K562 (cell line): ENCODE data around the gene LRP2BP. TPM values are rescaled to one million over a fixed set of nuclear protein-coding genes. Genes with fewer than 3 reads are reported as not detected.
A peak's percentile ranks its signal among the peaks of the same experiment; 100 is the strongest.

Experiments used
- CBFB ChIP-seq: sonication (generic); formaldehyde crosslinking; IDR thresholded peaks from 2 replicates; pipeline ENCODE4 v1.4.0; 2020; ENCODE audit warnings: mild to moderate bottlenecking, missing genetic modification reagents
- KLF6 ChIP-seq: fragments of 250-450 bp; sonication (Bioruptor Pico); IDR thresholded peaks from 2 replicates; pipeline ENCODE4 v1.4.0; 2020; ENCODE audit warnings: mild to moderate bottlenecking, moderate library complexity, borderline replicate concordance
- SMAD2 ChIP-seq: fragments of 150-350 bp; IDR thresholded peaks from 2 replicates; pipeline ENCODE4 v1.6.1; 2014; ENCODE audit warnings: low read depth, mild to moderate bottlenecking, low read length
- TRIM24 ChIP-seq, 2 experiments: fragments of 450-650 bp; IDR thresholded peaks; 2 replicates each; pipeline ENCODE4 v1.6.1; 2016
- ZBTB1 ChIP-seq: sonication (generic); formaldehyde crosslinking; IDR thresholded peaks from 2 replicates; pipeline ENCODE4 v1.8.1; 2023; ENCODE audit warnings: missing genetic modification reagents, low read depth, mild to moderate bottlenecking, borderline replicate concordance
- ZNF282 ChIP-seq: sonication (generic); formaldehyde crosslinking; IDR thresholded peaks from 2 replicates; pipeline ENCODE4 v1.8.1; 2023; ENCODE audit warnings: missing genetic modification reagents
- polyA plus RNA-seq, 8 experiments: library from polyadenylated mRNA; depleted of rRNA in 4 of 8; stranded (reverse) in 5 of 8; unstranded in 3 of 8; fragments of >200 nt; fragmentation: Nextera tagmentation in 2 of 8; fragmentation: Illumina TruSeq in 1 of 8; extraction: Ambion mirVana in 2 of 8; extraction: Trizol in 1 of 8; gene quantifications; 2 replicates each; pipeline versions ENCODE4 v1.2.1 to v1.2.3, GENCODE V29; 2011 to 2014; ENCODE audit warnings: inconsistent platforms in 1 of 8, missing spikeins in 1 of 8
- total RNA-seq, 7 experiments: library from RNA; depleted of rRNA in 6 of 7; stranded (reverse); fragments of >200 nt in 6 of 7; fragmentation: Illumina TruSeq in 2 of 7; extraction: Trizol in 2 of 7; gene quantifications; 2 replicates each; pipeline versions ENCODE4 v1.2.1 to v1.2.3, GENCODE V29; 2011 to 2021; ENCODE audit warnings: low replicate concordance in 1 of 7
- TF ChIP-seq, protein P1 (sequence below): sonication (generic); formaldehyde crosslinking; IDR thresholded peaks from 2 replicates; pipeline ENCODE4 v1.8.1; 2023; ENCODE audit warnings: mild to moderate bottlenecking, missing genetic modification reagents
- TF ChIP-seq, protein P2 (sequence below), 2 experiments: fragments of 450-650 bp in 1 of 2; IDR thresholded peaks; 2 replicates each; pipeline ENCODE4 v1.6.1; 2011 to 2017; ENCODE audit warnings: low read depth in 2 of 2, antibody characterized with exemption in 1 of 2, borderline replicate concordance in 1 of 2, low read length in 1 of 2, mild to moderate bottlenecking in 1 of 2, mixed read lengths in 1 of 2; ENCODE audit not compliant: control insufficient read depth in 1 of 2
- TF ChIP-seq, protein P3 (sequence below): fragments of 200-600 bp; sonication (generic); IDR thresholded peaks from one replicate; pipeline ENCODE4 v1.6.1; 2012; ENCODE audit warnings: mild to moderate bottlenecking, low read depth, low read length, inconsistent platforms

Gene LRP2BP
- total and polyA plus RNA-seq, 9 of the 15 experiments (the other 6 are each of a cell fraction or from before 2014, with no cell fraction given), result 0.42 to 2.1 (median 0.62) TPM

DNA sequence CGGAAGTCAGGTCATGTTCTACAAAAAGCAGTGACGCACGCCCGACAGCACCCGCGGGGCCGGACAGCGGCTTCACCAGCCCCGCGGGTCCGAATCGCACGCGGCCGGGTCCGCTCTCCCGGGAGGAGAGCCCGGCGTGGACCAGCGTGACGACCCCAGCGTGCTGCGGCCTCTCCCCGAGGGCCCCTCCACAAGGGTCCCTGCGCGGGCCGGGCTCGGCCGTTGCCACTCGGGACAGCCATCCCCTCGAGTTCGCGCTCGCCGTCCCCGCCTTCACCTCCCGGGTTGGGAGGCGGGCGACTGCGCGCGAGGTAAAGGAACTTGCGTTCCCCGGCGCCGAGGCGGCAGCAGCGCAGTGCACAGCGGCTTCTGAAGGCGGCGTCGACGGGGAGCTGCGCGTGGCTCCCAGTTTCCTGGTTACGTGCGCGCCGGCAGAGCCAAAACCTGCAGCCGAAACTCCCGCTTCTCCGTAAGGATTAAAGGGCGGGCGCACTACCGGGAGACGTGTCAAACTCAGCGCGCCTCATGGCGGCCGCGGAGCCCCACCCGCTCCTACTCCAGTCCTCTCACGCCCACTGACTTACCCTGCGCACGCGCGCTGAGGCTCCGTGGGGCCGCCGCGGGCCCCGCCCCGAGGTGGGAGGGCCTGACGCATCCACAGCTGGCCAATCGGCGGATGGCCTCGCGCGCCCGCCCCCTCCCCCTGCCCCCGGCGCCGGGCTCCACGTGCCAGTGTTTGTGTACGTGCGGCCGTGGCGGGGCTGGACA is 416 bp upstream of the LRP2BP start (continued):
- TF ChIP-seq, protein P1, sequence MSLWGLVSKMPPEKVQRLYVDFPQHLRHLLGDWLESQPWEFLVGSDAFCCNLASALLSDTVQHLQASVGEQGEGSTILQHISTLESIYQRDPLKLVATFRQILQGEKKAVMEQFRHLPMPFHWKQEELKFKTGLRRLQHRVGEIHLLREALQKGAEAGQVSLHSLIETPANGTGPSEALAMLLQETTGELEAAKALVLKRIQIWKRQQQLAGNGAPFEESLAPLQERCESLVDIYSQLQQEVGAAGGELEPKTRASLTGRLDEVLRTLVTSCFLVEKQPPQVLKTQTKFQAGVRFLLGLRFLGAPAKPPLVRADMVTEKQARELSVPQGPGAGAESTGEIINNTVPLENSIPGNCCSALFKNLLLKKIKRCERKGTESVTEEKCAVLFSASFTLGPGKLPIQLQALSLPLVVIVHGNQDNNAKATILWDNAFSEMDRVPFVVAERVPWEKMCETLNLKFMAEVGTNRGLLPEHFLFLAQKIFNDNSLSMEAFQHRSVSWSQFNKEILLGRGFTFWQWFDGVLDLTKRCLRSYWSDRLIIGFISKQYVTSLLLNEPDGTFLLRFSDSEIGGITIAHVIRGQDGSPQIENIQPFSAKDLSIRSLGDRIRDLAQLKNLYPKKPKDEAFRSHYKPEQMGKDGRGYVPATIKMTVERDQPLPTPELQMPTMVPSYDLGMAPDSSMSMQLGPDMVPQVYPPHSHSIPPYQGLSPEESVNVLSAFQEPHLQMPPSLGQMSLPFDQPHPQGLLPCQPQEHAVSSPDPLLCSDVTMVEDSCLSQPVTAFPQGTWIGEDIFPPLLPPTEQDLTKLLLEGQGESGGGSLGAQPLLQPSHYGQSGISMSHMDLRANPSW (CRISPR knock-in tag), result 0 out of 2 replicates have a peak, but pooled peaks have one; percentile 91
- TF ChIP-seq SMAD2 (no peak), KLF6 (CRISPR knock-in tag) (no peak; the same call in 1 of the 2 replicates), ZNF282 (CRISPR knock-in tag) (peak; percentile 93), ZBTB1 (CRISPR knock-in tag) (no peak), CBFB (CRISPR knock-in tag) (peak; percentile 54; the same call in 1 of the 2 replicates), TRIM24 (IDR thresholded peaks at IDR 0.05) (no peak; a peak in 1 of 4 replicates)
- TF ChIP-seq, protein P2, sequence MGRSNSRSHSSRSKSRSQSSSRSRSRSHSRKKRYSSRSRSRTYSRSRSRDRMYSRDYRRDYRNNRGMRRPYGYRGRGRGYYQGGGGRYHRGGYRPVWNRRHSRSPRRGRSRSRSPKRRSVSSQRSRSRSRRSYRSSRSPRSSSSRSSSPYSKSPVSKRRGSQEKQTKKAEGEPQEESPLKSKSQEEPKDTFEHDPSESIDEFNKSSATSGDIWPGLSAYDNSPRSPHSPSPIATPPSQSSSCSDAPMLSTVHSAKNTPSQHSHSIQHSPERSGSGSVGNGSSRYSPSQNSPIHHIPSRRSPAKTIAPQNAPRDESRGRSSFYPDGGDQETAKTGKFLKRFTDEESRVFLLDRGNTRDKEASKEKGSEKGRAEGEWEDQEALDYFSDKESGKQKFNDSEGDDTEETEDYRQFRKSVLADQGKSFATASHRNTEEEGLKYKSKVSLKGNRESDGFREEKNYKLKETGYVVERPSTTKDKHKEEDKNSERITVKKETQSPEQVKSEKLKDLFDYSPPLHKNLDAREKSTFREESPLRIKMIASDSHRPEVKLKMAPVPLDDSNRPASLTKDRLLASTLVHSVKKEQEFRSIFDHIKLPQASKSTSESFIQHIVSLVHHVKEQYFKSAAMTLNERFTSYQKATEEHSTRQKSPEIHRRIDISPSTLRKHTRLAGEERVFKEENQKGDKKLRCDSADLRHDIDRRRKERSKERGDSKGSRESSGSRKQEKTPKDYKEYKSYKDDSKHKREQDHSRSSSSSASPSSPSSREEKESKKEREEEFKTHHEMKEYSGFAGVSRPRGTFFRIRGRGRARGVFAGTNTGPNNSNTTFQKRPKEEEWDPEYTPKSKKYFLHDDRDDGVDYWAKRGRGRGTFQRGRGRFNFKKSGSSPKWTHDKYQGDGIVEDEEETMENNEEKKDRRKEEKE (IDR thresholded peaks at IDR 0.05; ENCODE audit: borderline replicate concordance in 1 of 2, control insufficient read depth in 1 of 2, low read depth in 2 of 2, low read length in 1 of 2), result no peak
- TF ChIP-seq, protein P3, sequence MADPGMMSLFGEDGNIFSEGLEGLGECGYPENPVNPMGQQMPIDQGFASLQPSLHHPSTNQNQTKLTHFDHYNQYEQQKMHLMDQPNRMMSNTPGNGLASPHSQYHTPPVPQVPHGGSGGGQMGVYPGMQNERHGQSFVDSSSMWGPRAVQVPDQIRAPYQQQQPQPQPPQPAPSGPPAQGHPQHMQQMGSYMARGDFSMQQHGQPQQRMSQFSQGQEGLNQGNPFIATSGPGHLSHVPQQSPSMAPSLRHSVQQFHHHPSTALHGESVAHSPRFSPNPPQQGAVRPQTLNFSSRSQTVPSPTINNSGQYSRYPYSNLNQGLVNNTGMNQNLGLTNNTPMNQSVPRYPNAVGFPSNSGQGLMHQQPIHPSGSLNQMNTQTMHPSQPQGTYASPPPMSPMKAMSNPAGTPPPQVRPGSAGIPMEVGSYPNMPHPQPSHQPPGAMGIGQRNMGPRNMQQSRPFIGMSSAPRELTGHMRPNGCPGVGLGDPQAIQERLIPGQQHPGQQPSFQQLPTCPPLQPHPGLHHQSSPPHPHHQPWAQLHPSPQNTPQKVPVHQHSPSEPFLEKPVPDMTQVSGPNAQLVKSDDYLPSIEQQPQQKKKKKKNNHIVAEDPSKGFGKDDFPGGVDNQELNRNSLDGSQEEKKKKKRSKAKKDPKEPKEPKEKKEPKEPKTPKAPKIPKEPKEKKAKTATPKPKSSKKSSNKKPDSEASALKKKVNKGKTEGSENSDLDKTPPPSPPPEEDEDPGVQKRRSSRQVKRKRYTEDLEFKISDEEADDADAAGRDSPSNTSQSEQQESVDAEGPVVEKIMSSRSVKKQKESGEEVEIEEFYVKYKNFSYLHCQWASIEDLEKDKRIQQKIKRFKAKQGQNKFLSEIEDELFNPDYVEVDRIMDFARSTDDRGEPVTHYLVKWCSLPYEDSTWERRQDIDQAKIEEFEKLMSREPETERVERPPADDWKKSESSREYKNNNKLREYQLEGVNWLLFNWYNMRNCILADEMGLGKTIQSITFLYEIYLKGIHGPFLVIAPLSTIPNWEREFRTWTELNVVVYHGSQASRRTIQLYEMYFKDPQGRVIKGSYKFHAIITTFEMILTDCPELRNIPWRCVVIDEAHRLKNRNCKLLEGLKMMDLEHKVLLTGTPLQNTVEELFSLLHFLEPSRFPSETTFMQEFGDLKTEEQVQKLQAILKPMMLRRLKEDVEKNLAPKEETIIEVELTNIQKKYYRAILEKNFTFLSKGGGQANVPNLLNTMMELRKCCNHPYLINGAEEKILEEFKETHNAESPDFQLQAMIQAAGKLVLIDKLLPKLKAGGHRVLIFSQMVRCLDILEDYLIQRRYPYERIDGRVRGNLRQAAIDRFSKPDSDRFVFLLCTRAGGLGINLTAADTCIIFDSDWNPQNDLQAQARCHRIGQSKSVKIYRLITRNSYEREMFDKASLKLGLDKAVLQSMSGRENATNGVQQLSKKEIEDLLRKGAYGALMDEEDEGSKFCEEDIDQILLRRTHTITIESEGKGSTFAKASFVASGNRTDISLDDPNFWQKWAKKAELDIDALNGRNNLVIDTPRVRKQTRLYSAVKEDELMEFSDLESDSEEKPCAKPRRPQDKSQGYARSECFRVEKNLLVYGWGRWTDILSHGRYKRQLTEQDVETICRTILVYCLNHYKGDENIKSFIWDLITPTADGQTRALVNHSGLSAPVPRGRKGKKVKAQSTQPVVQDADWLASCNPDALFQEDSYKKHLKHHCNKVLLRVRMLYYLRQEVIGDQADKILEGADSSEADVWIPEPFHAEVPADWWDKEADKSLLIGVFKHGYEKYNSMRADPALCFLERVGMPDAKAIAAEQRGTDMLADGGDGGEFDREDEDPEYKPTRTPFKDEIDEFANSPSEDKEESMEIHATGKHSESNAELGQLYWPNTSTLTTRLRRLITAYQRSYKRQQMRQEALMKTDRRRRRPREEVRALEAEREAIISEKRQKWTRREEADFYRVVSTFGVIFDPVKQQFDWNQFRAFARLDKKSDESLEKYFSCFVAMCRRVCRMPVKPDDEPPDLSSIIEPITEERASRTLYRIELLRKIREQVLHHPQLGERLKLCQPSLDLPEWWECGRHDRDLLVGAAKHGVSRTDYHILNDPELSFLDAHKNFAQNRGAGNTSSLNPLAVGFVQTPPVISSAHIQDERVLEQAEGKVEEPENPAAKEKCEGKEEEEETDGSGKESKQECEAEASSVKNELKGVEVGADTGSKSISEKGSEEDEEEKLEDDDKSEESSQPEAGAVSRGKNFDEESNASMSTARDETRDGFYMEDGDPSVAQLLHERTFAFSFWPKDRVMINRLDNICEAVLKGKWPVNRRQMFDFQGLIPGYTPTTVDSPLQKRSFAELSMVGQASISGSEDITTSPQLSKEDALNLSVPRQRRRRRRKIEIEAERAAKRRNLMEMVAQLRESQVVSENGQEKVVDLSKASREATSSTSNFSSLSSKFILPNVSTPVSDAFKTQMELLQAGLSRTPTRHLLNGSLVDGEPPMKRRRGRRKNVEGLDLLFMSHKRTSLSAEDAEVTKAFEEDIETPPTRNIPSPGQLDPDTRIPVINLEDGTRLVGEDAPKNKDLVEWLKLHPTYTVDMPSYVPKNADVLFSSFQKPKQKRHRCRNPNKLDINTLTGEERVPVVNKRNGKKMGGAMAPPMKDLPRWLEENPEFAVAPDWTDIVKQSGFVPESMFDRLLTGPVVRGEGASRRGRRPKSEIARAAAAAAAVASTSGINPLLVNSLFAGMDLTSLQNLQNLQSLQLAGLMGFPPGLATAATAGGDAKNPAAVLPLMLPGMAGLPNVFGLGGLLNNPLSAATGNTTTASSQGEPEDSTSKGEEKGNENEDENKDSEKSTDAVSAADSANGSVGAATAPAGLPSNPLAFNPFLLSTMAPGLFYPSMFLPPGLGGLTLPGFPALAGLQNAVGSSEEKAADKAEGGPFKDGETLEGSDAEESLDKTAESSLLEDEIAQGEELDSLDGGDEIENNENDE, result no peak
